Pancreas (tissue), 10 donors: Measurements from ENCODE around the gene RACGAP1. TPM values are rescaled to one million over a fixed set of nuclear protein-coding genes. Genes with fewer than 3 reads are reported as not detected.

Source experiments
- ATAC-seq, 4 donors: fragments of 200-7000 bp; cut with Tn5 transposase; one replicate each; pipeline versions ENCODE4 v1.8.0 to v1.9.1; 2020; ENCODE audit warnings: mild to moderate bottlenecking in 4 of 4, moderate library complexity in 4 of 4
- DNase-seq, 6 donors: peaks; one replicate each; pipeline ENCODE4 v3.0.0-alpha.2; 2020
- FAIRE-seq: peaks from 2 replicates; lab custom pipeline; 2012; peaks lifted over from hg19 to GRCh38; lab: Jason Lieb, UNC
- H3K27ac ChIP-seq, 4 donors: fragments of 200-600 bp; sonication (generic); 1 replicate in 3 of 4; 2 replicates in 1 of 4; pipeline versions ENCODE4 v1.5.0 to v1.8.0; 2020
- H3K27me3 ChIP-seq, 4 donors: fragments of 200-600 bp; one replicate each; pipeline ENCODE4 v1.8.0; 2021
- H3K36me3 ChIP-seq, 3 donors: fragments of 200-600 bp; sonication (generic) in 1 of 3; one replicate each; pipeline versions ENCODE4 v1.5.0 to v1.8.0; 2020 to 2021
- H3K4me1 ChIP-seq, 3 donors: fragments of 200-600 bp; one replicate each; pipeline ENCODE4 v1.8.0; 2021
- H3K4me3 ChIP-seq, 4 donors: fragments of 200-600 bp; sonication (generic) in 2 of 4; one replicate each; pipeline versions ENCODE4 v1.5.0 to v1.8.0; 2020 to 2021
- H3K9me3 ChIP-seq, 4 donors: fragments of 200-600 bp; one replicate each; pipeline ENCODE4 v1.8.0; 2021
- WGBS, 2 donors: extraction: QIAGEN DNeasy Blood & Tissue Kit; methylation state at CpG; one replicate each; pipeline ENCODE4 v1.1.7; 2013; 5-methylcytosine and 5-hydroxymethylcytosine counted together
- intact Hi-C, 3 donors: fragments of 100-400 bp; cut with DNase I; formaldehyde crosslinking; loops; one replicate each; pipeline versions ENCODE4 v1.11.1 to v1.14.2; 2022
- polyA plus RNA-seq, 2 donors: library from polyadenylated mRNA; stranded (reverse); fragments of 200-250 nt; gene quantifications; one replicate each; pipeline ENCODE4 v1.2.3, GENCODE V29; 2013
- total RNA-seq, 6 donors: library from RNA; stranded (reverse); fragmentation: NEBNext Ultra II Directional in 4 of 6; extraction: Animal tissue kit (Norgen Biotek cat#: 25700) in 4 of 6; gene quantifications; one replicate each; pipeline versions ENCODE4 v1.2.1 to v1.2.4, GENCODE V29; 2021 to 2023
- TF ChIP-seq, protein P1 (sequence below), 4 donors: fragments of 200-600 bp; sonication (generic) in 3 of 4; IDR thresholded peaks; one replicate each; pipeline versions ENCODE4 v1.5.0 to v1.8.0; 2021; ENCODE audit warnings: antibody characterized with exemption in 4 of 4
- donor health status: healthy with polysubstance abuse.
- donor health status: DM: no; HTN: no; CAD: no; lungs with moderate emphysema.
- donor health status: DM: no; HTN: no; CAD: no.
- donor health status: control.
- donor health status: control.
- donor health status: Bipolar disorder and iron deficiency.
- donor health status: DM: yes; HTN: yes; CAD: no.
- donor health status: DM: no; HTN: no; CAD: no.
- donor health status: DM: no; HTN: no; CAD: no.
- donor health status: DM: yes; HTN: yes; CAD: no.

The RACGAP1 gene
- total and polyA plus RNA-seq, 8 donors: 0.72 to 6.3 (median 2.4) TPM

DNA sequence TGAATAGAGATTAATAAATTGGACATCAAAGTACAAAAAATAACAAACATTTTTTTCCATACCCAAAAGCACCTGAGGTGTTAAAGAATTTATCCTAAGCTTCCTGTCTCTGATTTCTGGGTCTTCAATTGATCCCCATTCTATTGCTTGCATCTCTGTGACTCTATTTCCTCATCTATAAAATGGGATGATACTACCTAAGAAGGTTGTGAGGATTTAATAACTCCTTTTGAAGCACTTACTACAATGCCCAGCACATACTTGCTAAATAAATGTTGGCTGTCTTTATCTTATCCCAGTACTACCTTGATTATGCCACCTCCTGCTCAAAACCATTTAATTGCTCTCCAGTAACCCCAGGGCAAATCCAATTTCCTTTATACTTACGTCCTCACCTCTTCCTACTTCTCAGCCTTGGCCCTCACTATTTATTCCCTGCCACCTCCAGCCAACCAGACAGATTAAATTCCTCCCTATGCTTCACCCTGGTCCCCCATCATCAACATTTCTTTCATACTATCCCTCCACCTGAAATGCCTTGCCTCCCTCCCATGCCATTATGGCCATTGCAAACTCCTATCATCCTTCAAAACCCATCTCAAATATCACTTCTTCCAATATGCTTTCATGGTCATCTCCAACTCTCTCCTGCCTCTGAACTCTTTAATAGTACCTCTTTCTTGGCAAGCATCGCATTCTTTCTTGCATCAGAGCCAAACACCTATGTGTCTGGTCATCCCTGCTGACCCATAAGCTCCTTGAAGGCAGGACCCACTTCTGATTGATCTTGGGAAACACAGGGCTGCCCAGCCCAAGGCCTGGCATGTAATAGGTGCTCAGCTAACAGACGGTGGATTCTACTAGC is 24.2 kb upstream of the RACGAP1 start:
- H3K9me3 ChIP-seq: no peaks in the 10 kb centered on the region
- no peaks in the 10 kb centered on the region for H3K36me3 ChIP-seq
- no peak for DNase-seq
- no peak for ATAC-seq
- no peaks in the 10 kb centered on the region for H3K27me3 ChIP-seq
- TF ChIP-seq, protein P1, sequence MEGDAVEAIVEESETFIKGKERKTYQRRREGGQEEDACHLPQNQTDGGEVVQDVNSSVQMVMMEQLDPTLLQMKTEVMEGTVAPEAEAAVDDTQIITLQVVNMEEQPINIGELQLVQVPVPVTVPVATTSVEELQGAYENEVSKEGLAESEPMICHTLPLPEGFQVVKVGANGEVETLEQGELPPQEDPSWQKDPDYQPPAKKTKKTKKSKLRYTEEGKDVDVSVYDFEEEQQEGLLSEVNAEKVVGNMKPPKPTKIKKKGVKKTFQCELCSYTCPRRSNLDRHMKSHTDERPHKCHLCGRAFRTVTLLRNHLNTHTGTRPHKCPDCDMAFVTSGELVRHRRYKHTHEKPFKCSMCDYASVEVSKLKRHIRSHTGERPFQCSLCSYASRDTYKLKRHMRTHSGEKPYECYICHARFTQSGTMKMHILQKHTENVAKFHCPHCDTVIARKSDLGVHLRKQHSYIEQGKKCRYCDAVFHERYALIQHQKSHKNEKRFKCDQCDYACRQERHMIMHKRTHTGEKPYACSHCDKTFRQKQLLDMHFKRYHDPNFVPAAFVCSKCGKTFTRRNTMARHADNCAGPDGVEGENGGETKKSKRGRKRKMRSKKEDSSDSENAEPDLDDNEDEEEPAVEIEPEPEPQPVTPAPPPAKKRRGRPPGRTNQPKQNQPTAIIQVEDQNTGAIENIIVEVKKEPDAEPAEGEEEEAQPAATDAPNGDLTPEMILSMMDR (IDR thresholded peaks at IDR 0.05): no peak
- H3K4me1 ChIP-seq: no peaks in the 10 kb centered on the region
- no peak overlapping the region for H3K27ac ChIP-seq
- 80 to 91% methylated on average over 3 of the region's 3 CpGs for WGBS, 2 donors
- H3K4me3 ChIP-seq: no peak overlapping the region
- FAIRE-seq: no peak
- intact Hi-C loops: no loop called here

DNA sequence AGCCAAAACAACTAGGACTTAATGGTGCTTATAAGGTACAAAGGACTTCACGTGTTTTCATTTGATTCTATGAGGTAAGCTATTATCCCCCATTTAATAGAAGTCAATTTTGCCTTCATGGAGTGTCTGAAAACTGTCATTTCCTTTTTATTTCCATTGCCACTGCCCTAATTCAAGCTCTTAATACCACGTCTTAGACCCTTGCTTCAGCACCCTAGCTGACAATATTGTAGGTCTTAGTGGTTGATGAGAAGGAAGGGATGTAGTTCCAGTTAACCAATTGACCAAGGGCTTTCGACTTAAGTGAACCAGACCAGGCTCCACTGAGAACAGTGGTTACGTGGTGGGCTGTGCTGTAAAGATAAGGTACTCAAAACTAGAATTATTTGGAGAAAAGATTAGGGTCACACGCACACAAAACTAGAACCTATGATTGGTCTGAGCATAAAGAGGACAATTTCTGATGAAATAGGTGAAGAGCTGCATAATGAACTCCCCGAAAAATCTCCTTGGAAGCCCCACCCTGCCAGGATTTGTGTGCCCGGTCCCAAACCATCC is 22.5 kb upstream of the RACGAP1 start:
- Histone ChIP-seq H3K27me3 (no peaks in the 10 kb centered on the region), H3K4me1 (no peaks in the 10 kb centered on the region), H3K4me3 (no peak overlapping the region), H3K27ac (no peak overlapping the region), H3K36me3 (no peaks in the 10 kb centered on the region), H3K9me3 (no peaks in the 10 kb centered on the region)
- no peak for FAIRE-seq
- TF ChIP-seq, protein P1 (IDR thresholded peaks at IDR 0.05): no peak
- 78 to 84% methylated on average over 7 of the region's 7 CpGs for WGBS, 2 donors
- DNase-seq: no peak
- intact Hi-C loops: no loop called here
- no peak for ATAC-seq

GRCh38 chr12:50043854-50044253 is 18.6 kb upstream of the RACGAP1 start:
- Histone ChIP-seq H3K27ac (no peak overlapping the region), H3K4me3 (no peak overlapping the region), H3K36me3 (no peaks in the 10 kb centered on the region), H3K27me3 (no peaks in the 10 kb centered on the region), H3K9me3 (no peaks in the 10 kb centered on the region), H3K4me1 (no peaks in the 10 kb centered on the region)
- ATAC-seq: no peak
- intact Hi-C loops: no loop called here
- no peak for DNase-seq
- WGBS, 2 donors: 71 to 79% methylated on average over 6 of the region's 6 CpGs
- TF ChIP-seq, protein P1 (IDR thresholded peaks at IDR 0.05): no peak
- FAIRE-seq: no peak

DNA sequence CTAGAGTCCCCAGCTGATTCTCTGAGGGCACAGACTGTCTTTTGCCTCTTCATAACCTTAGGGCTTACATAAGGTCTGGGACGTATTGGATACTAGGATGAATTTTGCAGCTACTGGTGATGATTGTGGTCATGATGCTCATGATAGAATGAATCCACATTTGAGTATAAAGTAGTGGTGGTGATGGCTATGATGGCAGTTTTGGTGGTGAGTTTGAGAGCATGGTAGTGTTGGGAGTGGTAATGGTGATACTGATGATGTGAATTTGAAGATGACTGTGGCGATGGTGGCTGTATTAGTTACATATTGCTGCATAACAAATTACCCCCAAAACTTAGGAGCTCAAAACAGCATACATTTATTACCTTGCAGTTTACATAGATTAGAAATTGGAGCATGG is 18.0 kb upstream of the RACGAP1 start:
- TF ChIP-seq, protein P1 (IDR thresholded peaks at IDR 0.05): no peak
- no peaks in the 10 kb centered on the region for H3K4me1 ChIP-seq
- H3K36me3 ChIP-seq: no peaks in the 10 kb centered on the region
- no peak overlapping the region for H3K27ac ChIP-seq
- no peak overlapping the region for H3K4me3 ChIP-seq
- intact Hi-C loops: no loop called here
- no peak for DNase-seq
- no peaks in the 10 kb centered on the region for H3K27me3 ChIP-seq
- H3K9me3 ChIP-seq: no peaks in the 10 kb centered on the region
- FAIRE-seq: no peak
- 77 to 82% methylated on average over 2 of the region's 2 CpGs for WGBS, 2 donors
- no peak for ATAC-seq

- DNase-seq (no peak), FAIRE-seq (no peak), ATAC-seq (no peak)
- Histone ChIP-seq H3K27me3 (no peaks in the 10 kb centered on the region), H3K9me3 (no peaks in the 10 kb centered on the region), H3K27ac (no peak overlapping the region), H3K4me3 (no peak overlapping the region), H3K36me3 (no peaks in the 10 kb centered on the region), H3K4me1 (no peaks in the 10 kb centered on the region)
- 73 to 81% methylated on average over 6 of the region's 6 CpGs for WGBS, 2 donors
- TF ChIP-seq, protein P1 (IDR thresholded peaks at IDR 0.05): no peak
- intact Hi-C loops: no loop called here
Measured at GRCh38 chr12:50042693-50043092, 17.4 kb upstream of the RACGAP1 start.
